GM13976 (cell line): ENCODE results near the gene TSPAN13.
"Not testable (repeated sequence)": the region's sequence is repeated elsewhere in the genome, so short reads cannot be mapped to it uniquely, and the experiment has no call there.

Experiments
- DNase-seq: peaks from one replicate; pipeline ENCODE4 v3.0.0; 2012; ENCODE audit warnings: low spot score
- CTCF ChIP-seq: IDR thresholded peaks from 2 replicates; pipeline ENCODE4 v1.5.1; 2012; ENCODE audit warnings: borderline replicate concordance, mild to moderate bottlenecking; ENCODE audit not compliant: insufficient read depth; ENCODE audit errors: extremely low read depth, missing control alignments, control extremely low read depth
- in situ Hi-C: fragments of 300-500 bp; cut with MboI; formaldehyde crosslinking; loops from one replicate; pipeline ENCODE4 v1.12.0; 2022; ENCODE audit warnings: low sequenced_read_pairs, mixed read lengths, inconsistent platforms; ENCODE audit not compliant: unreplicated experiment

The TSPAN13 gene

GRCh38 chr7:16758631-16759611, 5.4 kb downstream of the TSPAN13 start:
- in situ Hi-C loops, result no loop called here
- no peak for TF ChIP-seq CTCF
- DNase-seq, result no peak

DNA sequence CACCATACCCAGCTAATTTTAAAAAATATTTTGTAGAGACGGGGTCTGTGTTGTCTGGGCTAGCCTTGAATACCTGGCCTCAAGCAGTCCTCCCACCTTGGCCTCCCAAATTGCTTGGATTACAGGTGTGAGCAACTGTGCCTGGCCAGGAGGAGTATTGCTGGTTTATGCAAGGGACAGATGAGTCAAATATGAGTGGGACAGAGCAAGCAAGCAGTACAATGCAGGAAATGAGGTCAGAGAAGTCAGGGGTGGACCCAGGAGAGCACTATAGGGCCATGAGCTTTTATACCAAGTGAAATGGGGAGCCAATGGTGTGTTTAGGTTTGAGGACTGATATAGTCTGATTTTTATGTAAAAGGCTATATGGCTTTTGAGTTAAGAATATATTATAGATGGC, 6.3 kb downstream of the TSPAN13 start:
- in situ Hi-C loops, result no loop called here
- TF ChIP-seq CTCF, result no peak
- no peak for DNase-seq

DNA sequence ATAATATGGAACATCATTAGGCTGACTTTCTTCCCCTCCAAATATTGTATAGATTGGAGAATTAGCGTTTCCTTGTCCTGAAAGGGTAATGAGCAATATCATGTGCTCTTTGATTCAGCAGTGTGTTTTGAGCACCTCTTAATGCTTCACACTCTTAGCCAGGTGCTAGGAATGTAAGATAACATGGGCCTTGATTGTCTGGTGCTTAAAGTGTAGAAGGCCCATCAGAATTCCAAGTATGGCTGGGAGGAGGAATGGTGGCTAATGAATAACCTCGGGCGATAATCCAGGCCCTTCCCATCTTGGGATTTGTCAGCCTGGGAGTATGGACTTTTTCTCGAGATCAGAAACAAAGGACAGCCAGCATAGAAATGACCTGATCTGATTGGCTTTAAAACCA, 8.6 kb downstream of the TSPAN13 start:
- in situ Hi-C loops, result no loop called here
- no peak for TF ChIP-seq CTCF
- no peak for DNase-seq

GRCh38 chr7:16764942-16765341, 11.4 kb downstream of the TSPAN13 start:
- DNase-seq, result no peak
- in situ Hi-C loops, result no loop called here
- TF ChIP-seq CTCF, result no peak

- no peak for TF ChIP-seq CTCF
These were observed 11.9 kb downstream of the TSPAN13 start for GRCh38 chr7:16765436-16765859.

DNA sequence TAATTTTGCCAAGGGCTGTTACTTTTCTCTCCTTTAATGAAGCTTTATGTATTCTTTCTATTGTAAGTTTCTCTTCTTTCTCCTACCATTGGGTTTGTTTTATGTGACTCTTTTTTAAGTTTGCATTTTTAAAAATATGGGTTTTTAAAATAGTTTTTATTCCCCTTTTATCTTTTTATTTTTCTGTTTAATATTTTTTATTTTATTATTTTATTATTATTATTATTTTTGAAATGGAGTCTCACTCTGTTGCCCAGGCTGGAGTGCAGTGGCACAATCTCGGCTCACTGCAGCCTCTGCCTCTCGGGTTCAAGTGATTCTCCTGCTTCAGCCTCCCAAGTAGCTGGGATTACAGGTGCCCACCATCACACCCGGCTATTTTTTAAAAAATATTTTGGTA, 16.4 kb downstream of the TSPAN13 start:
- in situ Hi-C loops, DNase-seq: not testable (repeated sequence)

More at GRCh38 chr7:16765436-16765859, 11.9 kb downstream of the TSPAN13 start:
- in situ Hi-C loops, result no loop called here
- DNase-seq, result no peak

GRCh38 chr7:16770657-16771329, 17.2 kb downstream of the TSPAN13 start:
- DNase-seq, result no peak
- TF ChIP-seq CTCF, result no peak
- in situ Hi-C loops, result no loop called here
